K562 (cell line): ENCODE data around the gene DYDC1. TPM values are rescaled to one million over a fixed set of nuclear protein-coding genes. Genes with fewer than 3 reads are reported as not detected.
A peak's percentile ranks its signal among the peaks of the same experiment; 100 is the strongest.

Experiments used
- ATAC-seq: fragments of 200-7000 bp; cut with Tn5 transposase; 3 replicates; pipeline ENCODE4 v1.9.1; 2020; ENCODE audit warnings: moderate library complexity
- BruUV-seq: library from RNA; stranded (reverse); fragments of 400-500 nt; replicated peaks from 2 replicates; lab custom pipeline; 2021; lab: Mats Ljungman, UMichigan
- CTCF ChIA-PET: fragments of 300-600 bp; formaldehyde crosslinking; extraction: SDS; loops from one replicate; lab custom pipeline; 2021; ENCODE audit warnings: low intra/inter-chr PET ratio; lab: Yijun Ruan, JAX
- POLR2A ChIA-PET: fragments of 300-600, 350-650 bp; sonication (Branson Sonifier 250); formaldehyde crosslinking; extraction: SDS; loops from one replicate; lab custom pipeline; 2021; ENCODE audit warnings: antibody characterized with exemption, inconsistent platforms; lab: Yijun Ruan, JAX
- DNase-seq, 4 experiments: peaks; one replicate each; pipeline versions ENCODE4 v3.0.0 to v3.0.0-alpha.2; 2011 to 2018; ENCODE audit warnings: low spot score in 3 of 4, mixed read lengths in 3 of 4; ENCODE audit errors: extremely low read depth in 1 of 4
- FAIRE-seq: peaks from 2 replicates; lab custom pipeline; 2011; peaks lifted over from hg19 to GRCh38; lab: Jason Lieb, UNC
- H2AFZ ChIP-seq: 2 replicates; pipeline ENCODE4 v1.6.0; 2011; ENCODE audit warnings: low read depth, low read length, control low read depth, inconsistent platforms
- H3K27ac ChIP-seq: fragments of 200-600 bp; 3 replicates; pipeline ENCODE4 v1.8.0; 2011; ENCODE audit warnings: low read depth, mild to moderate bottlenecking, control low read depth, inconsistent platforms, low read length, moderate library complexity, mixed read lengths; ENCODE audit errors: extremely low read depth
- H3K27me3 ChIP-seq, 2 experiments: fragments of 300-600 bp in 1 of 2; 2 replicates in 1 of 2; 3 replicates in 1 of 2; pipeline versions ENCODE4 v1.6.0 to v1.8.0; 2011; ENCODE audit warnings: inconsistent platforms in 2 of 2, low read length in 2 of 2, mild to moderate bottlenecking in 1 of 2, mixed read lengths in 1 of 2, moderate library complexity in 1 of 2; ENCODE audit not compliant: control insufficient read depth in 2 of 2, insufficient read depth in 2 of 2
- H3K36me3 ChIP-seq: fragments of 300-600 bp; 3 replicates; pipeline ENCODE4 v1.8.0; 2011; ENCODE audit warnings: mild to moderate bottlenecking, low read length, inconsistent platforms; ENCODE audit not compliant: control insufficient read depth, insufficient read depth
- H3K4me1 ChIP-seq, 2 experiments: fragments of 200-600 bp in 1 of 2; replicated peaks in 1 of 2; 2 replicates in 1 of 2; 3 replicates in 1 of 2; pipeline versions ENCODE4 v1.5.1 to v1.8.0; 2011; ENCODE audit warnings: inconsistent platforms in 2 of 2, low read length in 2 of 2, mild to moderate bottlenecking in 1 of 2, mixed read lengths in 1 of 2, moderate library complexity in 1 of 2; ENCODE audit not compliant: control insufficient read depth in 2 of 2, insufficient read depth in 2 of 2
- H3K4me2 ChIP-seq: 2 replicates; pipeline ENCODE4 v1.6.1; 2011; ENCODE audit warnings: low read length, control low read depth, inconsistent platforms, mixed read lengths; ENCODE audit not compliant: insufficient read depth
- H3K4me3 ChIP-seq: fragments of 200-600 bp; sonication (generic), shearing (Covaris generic); 2 replicates; pipeline ENCODE4 v1.5.1; 2016; ENCODE audit warnings: control low read depth, inconsistent platforms
- H3K79me2 ChIP-seq: fragments of 200-600 bp; 3 replicates; pipeline ENCODE4 v1.8.0; 2011; ENCODE audit warnings: low read length, inconsistent platforms; ENCODE audit not compliant: control insufficient read depth, insufficient read depth
- H3K9ac ChIP-seq, 2 experiments: 2 replicates each; pipeline versions ENCODE4 v1.6.0 to v1.6.1; 2011; ENCODE audit warnings: low read depth in 2 of 2, low read length in 2 of 2, control low read depth in 1 of 2, inconsistent platforms in 1 of 2, mild to moderate bottlenecking in 1 of 2, mixed read lengths in 1 of 2; ENCODE audit not compliant: insufficient read depth in 1 of 2
- H3K9me1 ChIP-seq: one replicate; pipeline ENCODE4 v1.6.0; 2011; ENCODE audit warnings: inconsistent platforms, mild to moderate bottlenecking, low read length, moderate library complexity; ENCODE audit not compliant: control insufficient read depth, insufficient read depth
- H3K9me3 ChIP-seq: replicated peaks from 2 replicates; pipeline ENCODE4 v1.5.1; 2011; ENCODE audit warnings: low read depth, low read length, inconsistent platforms; ENCODE audit not compliant: control insufficient read depth, insufficient read depth
- H4K20me1 ChIP-seq: replicated peaks from 2 replicates; pipeline ENCODE4 v1.6.1; 2011; ENCODE audit warnings: low read length, inconsistent platforms, mixed read lengths; ENCODE audit not compliant: control insufficient read depth, insufficient read depth
- CCNT2 ChIP-seq: IDR thresholded peaks from 2 replicates; pipeline ENCODE4 v1.6.1; 2011; ENCODE audit warnings: borderline replicate concordance, low read depth, mild to moderate bottlenecking, moderate library complexity, mixed read lengths, low read length; ENCODE audit not compliant: insufficient read length; ENCODE audit errors: extremely low read depth
- EWSR1 ChIP-seq: fragments of 450-650 bp; IDR thresholded peaks from 2 replicates; pipeline ENCODE4 v1.6.1; 2018; ENCODE audit warnings: borderline replicate concordance, mild to moderate bottlenecking, low read depth, moderate library complexity; ENCODE audit not compliant: partially characterized antibody
- FOSL1 ChIP-seq: fragments of 200-800 bp; sonication (Bioruptor generic); conservative IDR thresholded peaks from 2 replicates; pipeline ENCODE4 v1.6.1; 2016; ENCODE audit warnings: missing genetic modification characterization, missing compliant biosample characterization
- HMGN3 ChIP-seq: IDR thresholded peaks from 2 replicates; pipeline ENCODE4 v1.6.1; 2011; ENCODE audit warnings: borderline replicate concordance, low read depth, mild to moderate bottlenecking, mixed read lengths, low read length; ENCODE audit not compliant: insufficient read length; ENCODE audit errors: extremely low read depth
- HNRNPL ChIP-seq: fragments of 200-400 bp; formaldehyde crosslinking; IDR thresholded peaks from 2 replicates; pipeline ENCODE4 v1.6.1; 2017; ENCODE audit warnings: low read depth, mild to moderate bottlenecking, low read length
- KDM2B ChIP-seq: fragments of 250-450 bp; sonication (Bioruptor Pico); IDR thresholded peaks from 2 replicates; pipeline ENCODE4 v1.8.0; 2021; ENCODE audit warnings: mild to moderate bottlenecking, moderate library complexity
- LEF1 ChIP-seq: fragments of 450-650 bp; IDR thresholded peaks from 2 replicates; pipeline ENCODE4 v1.6.1; 2016; ENCODE audit warnings: mild to moderate bottlenecking
- STAT5B ChIP-seq: fragments of 250-450 bp; sonication (Bioruptor Pico); IDR thresholded peaks from 2 replicates; pipeline ENCODE4 v1.8.0; 2021; ENCODE audit warnings: mild to moderate bottlenecking, inconsistent platforms
- TRIM28 ChIP-seq: fragments of 450-650 bp; IDR thresholded peaks from 2 replicates; pipeline ENCODE4 v1.6.1; 2017
- XRCC3 ChIP-seq: fragments of 450-650 bp; IDR thresholded peaks from 2 replicates; pipeline ENCODE4 v1.6.1; 2017; ENCODE audit warnings: mild to moderate bottlenecking, moderate library complexity
- ZFP36 ChIP-seq: fragments of 150-350 bp; IDR thresholded peaks from 2 replicates; pipeline ENCODE4 v1.6.1; 2018; ENCODE audit warnings: low read length, low read depth; ENCODE audit not compliant: partially characterized antibody
- ZKSCAN3 ChIP-seq: fragments of 250-450 bp; sonication (Bioruptor Pico); IDR thresholded peaks from 2 replicates; pipeline ENCODE4 v1.4.0; 2020
- ZKSCAN8 ChIP-seq: fragments of 200-800 bp; sonication (Bioruptor generic); IDR thresholded peaks from 2 replicates; pipeline ENCODE4 v1.6.1; 2016; ENCODE audit warnings: missing genetic modification characterization, missing compliant biosample characterization
- ZNF551 ChIP-seq: fragments of 250-450 bp; sonication (Bioruptor Pico); IDR thresholded peaks from 2 replicates; pipeline ENCODE4 v1.5.0; 2021; ENCODE audit warnings: mild to moderate bottlenecking, moderate library complexity
- WGBS: fragments of 100-300 bp; shearing (Covaris generic); methylation state at CpG from one replicate; pipeline ENCODE4 v1.1.6; 2016; ENCODE audit warnings: low coverage, mixed read lengths; ENCODE audit not compliant: insufficient coverage; ENCODE audit errors: missing lambda C conversion rate; 5-methylcytosine and 5-hydroxymethylcytosine counted together
- in situ Hi-C: fragments of 300-500 bp; cut with MboI; formaldehyde crosslinking; loops from 4 replicates; pipeline ENCODE4 v1.15.0; 2018; ENCODE audit warnings: inconsistent platforms, mixed read lengths
- intact Hi-C: fragments of 100-400 bp; cut with micrococcal nuclease; formaldehyde crosslinking; loops from 2 replicates; pipeline ENCODE4 v1.14.2; 2022
- polyA plus RNA-seq, 8 experiments: library from polyadenylated mRNA; depleted of rRNA in 4 of 8; stranded (reverse) in 5 of 8; unstranded in 3 of 8; fragments of >200 nt; fragmentation: Nextera tagmentation in 2 of 8; fragmentation: Illumina TruSeq in 1 of 8; extraction: Ambion mirVana in 2 of 8; extraction: Trizol in 1 of 8; gene quantifications; 2 replicates each; pipeline versions ENCODE4 v1.2.1 to v1.2.3, GENCODE V29; 2011 to 2014; ENCODE audit warnings: inconsistent platforms in 1 of 8, missing spikeins in 1 of 8
- total RNA-seq, 7 experiments: library from RNA; depleted of rRNA in 6 of 7; stranded (reverse); fragments of >200 nt in 6 of 7; fragmentation: Illumina TruSeq in 2 of 7; extraction: Trizol in 2 of 7; gene quantifications; 2 replicates each; pipeline versions ENCODE4 v1.2.1 to v1.2.3, GENCODE V29; 2011 to 2021; ENCODE audit warnings: low replicate concordance in 1 of 7

Gene DYDC1
- total and polyA plus RNA-seq, 9 of the 15 experiments (the other 6 are each of a cell fraction or from before 2014, with no cell fraction given): not detected

DNA sequence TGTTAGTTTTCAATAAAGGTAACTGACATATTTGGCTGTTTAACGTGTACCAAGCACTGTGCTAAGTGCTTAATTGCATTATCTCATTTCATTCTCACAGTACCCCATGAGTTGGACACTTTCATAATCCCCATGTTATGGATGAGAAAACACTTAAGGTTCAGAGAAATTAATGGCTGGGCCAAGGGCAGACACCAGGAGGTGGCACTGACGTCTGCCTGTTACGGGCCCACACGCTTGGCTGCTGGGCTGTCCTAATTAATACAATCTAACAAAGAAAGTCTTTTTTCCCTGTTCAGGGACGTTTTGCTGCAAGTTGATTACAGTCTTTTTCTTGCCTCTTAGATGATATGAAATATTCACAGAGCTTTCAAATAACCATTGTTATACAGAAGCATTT, 16.1 kb upstream of the DYDC1 start:
- DNase-seq: no peak
- in situ Hi-C loops: no loop called here

GRCh38 chr10:80371467-80371866, 14.9 kb upstream of the DYDC1 start:
- Histone ChIP-seq H3K4me3 (no peak overlapping the region), H3K4me1 (no peaks in the 10 kb centered on the region), H3K4me2 (no peak overlapping the region), H3K36me3 (no peaks in the 10 kb centered on the region), H2AFZ (no peak overlapping the region), H3K27me3 (peaks cover 0 to 11% of the 10 kb centered on the region in 2 experiments; a peak in 2 of 5 replicates), H4K20me1 (no peaks in the 10 kb centered on the region), H3K27ac (no peak overlapping the region), H3K9me1 (no peaks in the 10 kb centered on the region), H3K9me3 (no peaks in the 10 kb centered on the region), H3K79me2 (no peaks in the 10 kb centered on the region), H3K9ac (no peak overlapping the region)
- ChIA-PET CTCF (no interaction called here), POLR2A (interaction anchor here (0.9 kb wide), 1 partner anchor 26 kb away, joined by 3 read pairs; no protein-coding TSS in a partner anchor)
- no peak for ATAC-seq
- WGBS: under 1% methylated on average over 6 of the region's 6 CpGs
- no peak for TF ChIP-seq FOSL1 (tag)
- FAIRE-seq: no peak
- in situ Hi-C loops: no loop called here
- DNase-seq: no peak
- no TSS peak for BruUV-seq
- intact Hi-C loops: no loop called here

More for the DNA sequence above, 16.1 kb upstream of the DYDC1 start:
- no peak overlapping the region for H3K4me3 ChIP-seq
- H3K9me3 ChIP-seq: no peaks in the 10 kb centered on the region
- ChIA-PET POLR2A (no interaction called here), CTCF (no interaction called here)
- WGBS: 0% methylated on average over 5 of the region's 5 CpGs
- H3K4me1 ChIP-seq: no peaks in the 10 kb centered on the region
- no peak overlapping the region for H3K27ac ChIP-seq
- intact Hi-C loops: no loop called here
- FAIRE-seq (peak; percentile 15), ATAC-seq (no peak)
- peaks cover 4 to 20% of the 10 kb centered on the region in 2 experiments; a peak in 3 of 5 replicates for H3K27me3 ChIP-seq
- no peaks in the 10 kb centered on the region for H3K9me1 ChIP-seq
- H2AFZ ChIP-seq: no peak overlapping the region
- no peak overlapping the region for H3K4me2 ChIP-seq
- H4K20me1 ChIP-seq: no peaks in the 10 kb centered on the region
- no peaks in the 10 kb centered on the region for H3K36me3 ChIP-seq
- H3K79me2 ChIP-seq: no peaks in the 10 kb centered on the region
- no peak for TF ChIP-seq XRCC3
- no peak for TF ChIP-seq HNRNPL
- no peak for TF ChIP-seq ZKSCAN8 (CRISPR knock-in tag)
- TF ChIP-seq ZFP36: no peak
- no peak for TF ChIP-seq CCNT2
- no peak for TF ChIP-seq HMGN3
- TF ChIP-seq TRIM28: no peak
- TF ChIP-seq KDM2B: no peak
- no peak for TF ChIP-seq ZNF551
- TF ChIP-seq STAT5B (CRISPR knock-in tag): no peak
- no peak for TF ChIP-seq LEF1
- TF ChIP-seq ZKSCAN3: no peak
- no peak for TF ChIP-seq EWSR1
- BruUV-seq: no TSS peak
- no peak overlapping the region for H3K9ac ChIP-seq
